Parathyroid adenoma (tissue), 2 donors: ENCODE data around the gene CSMD2.

Experiments used
- H2AFZ ChIP-seq: fragments of 300-600 bp; sonication (generic); one replicate; pipeline ENCODE4 v1.7.0; 2017; ENCODE audit warnings: antibody characterized with exemption, mild to moderate bottlenecking
- H3K27ac ChIP-seq: fragments of 300-600 bp; sonication (generic); one replicate; pipeline ENCODE4 v1.7.0; 2017
- H3K27me3 ChIP-seq: fragments of 300-600 bp; sonication (generic); one replicate; pipeline ENCODE4 v1.7.0; 2017; ENCODE audit warnings: low read length; ENCODE audit not compliant: control insufficient read depth, insufficient read depth
- H3K36me3 ChIP-seq: fragments of 300-600 bp; sonication (generic); one replicate; pipeline ENCODE4 v1.7.0; 2017; ENCODE audit warnings: low read length; ENCODE audit not compliant: control insufficient read depth, insufficient read depth
- H3K4me1 ChIP-seq: fragments of 300-600 bp; sonication (generic); one replicate; pipeline ENCODE4 v1.7.0; 2017; ENCODE audit warnings: control low read depth
- H3K4me2 ChIP-seq: fragments of 300-600 bp; sonication (generic); one replicate; pipeline ENCODE4 v1.7.0; 2017; ENCODE audit warnings: low read length
- H3K4me3 ChIP-seq: fragments of 300-600 bp; sonication (generic); one replicate; pipeline ENCODE4 v1.7.0; 2017; ENCODE audit warnings: low read depth, low read length
- H3K79me2 ChIP-seq: fragments of 300-600 bp; sonication (generic); one replicate; pipeline ENCODE4 v1.7.0; 2017; ENCODE audit warnings: control low read depth
- H3K9ac ChIP-seq: fragments of 300-600 bp; sonication (generic); one replicate; pipeline ENCODE4 v1.7.0; 2017; ENCODE audit warnings: mild to moderate bottlenecking
- H3K9me3 ChIP-seq: fragments of 300-600 bp; sonication (generic); one replicate; pipeline ENCODE4 v1.7.0; 2017; ENCODE audit warnings: low read length; ENCODE audit not compliant: control insufficient read depth
- TF ChIP-seq, protein P1 (sequence below): fragments of 300-600 bp; sonication (generic); IDR thresholded peaks from one replicate; pipeline ENCODE4 v1.7.0; 2017; ENCODE audit warnings: antibody characterized with exemption, mild to moderate bottlenecking
- donor health status: primary hyperparathyroidism.

CSMD2 gene

DNA sequence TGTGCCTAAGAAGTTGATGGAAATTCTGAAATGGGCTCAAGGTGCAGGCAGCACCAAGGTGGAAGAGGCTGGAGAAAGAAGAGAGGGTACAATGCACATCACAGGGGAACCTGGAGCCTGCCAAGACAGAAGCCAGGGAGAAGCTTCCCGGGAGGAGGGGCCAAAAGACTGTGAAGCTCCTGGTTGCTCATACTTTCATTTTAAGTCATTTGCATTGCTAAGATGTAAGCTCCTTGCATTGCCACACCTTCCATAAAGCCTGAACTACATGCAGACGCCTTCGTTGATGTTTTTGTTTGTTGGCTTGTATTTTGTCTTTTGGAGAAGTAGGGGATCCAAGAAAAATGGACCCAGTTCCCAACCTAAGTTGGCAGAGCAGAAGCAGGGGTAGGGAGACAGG is 232.2 kb downstream of the CSMD2 start:
- Histone ChIP-seq H3K4me3 (no peak overlapping the region), H3K27ac (no peak overlapping the region), H3K9me3 (no peaks in the 10 kb centered on the region), H3K9ac (no peak overlapping the region), H3K79me2 (no peaks in the 10 kb centered on the region), H3K36me3 (no peaks in the 10 kb centered on the region), H3K27me3 (no peaks in the 10 kb centered on the region), H2AFZ (no peak overlapping the region), H3K4me2 (no peak overlapping the region), H3K4me1 (no peaks in the 10 kb centered on the region)
- TF ChIP-seq, protein P1, sequence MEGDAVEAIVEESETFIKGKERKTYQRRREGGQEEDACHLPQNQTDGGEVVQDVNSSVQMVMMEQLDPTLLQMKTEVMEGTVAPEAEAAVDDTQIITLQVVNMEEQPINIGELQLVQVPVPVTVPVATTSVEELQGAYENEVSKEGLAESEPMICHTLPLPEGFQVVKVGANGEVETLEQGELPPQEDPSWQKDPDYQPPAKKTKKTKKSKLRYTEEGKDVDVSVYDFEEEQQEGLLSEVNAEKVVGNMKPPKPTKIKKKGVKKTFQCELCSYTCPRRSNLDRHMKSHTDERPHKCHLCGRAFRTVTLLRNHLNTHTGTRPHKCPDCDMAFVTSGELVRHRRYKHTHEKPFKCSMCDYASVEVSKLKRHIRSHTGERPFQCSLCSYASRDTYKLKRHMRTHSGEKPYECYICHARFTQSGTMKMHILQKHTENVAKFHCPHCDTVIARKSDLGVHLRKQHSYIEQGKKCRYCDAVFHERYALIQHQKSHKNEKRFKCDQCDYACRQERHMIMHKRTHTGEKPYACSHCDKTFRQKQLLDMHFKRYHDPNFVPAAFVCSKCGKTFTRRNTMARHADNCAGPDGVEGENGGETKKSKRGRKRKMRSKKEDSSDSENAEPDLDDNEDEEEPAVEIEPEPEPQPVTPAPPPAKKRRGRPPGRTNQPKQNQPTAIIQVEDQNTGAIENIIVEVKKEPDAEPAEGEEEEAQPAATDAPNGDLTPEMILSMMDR: no peak

DNA sequence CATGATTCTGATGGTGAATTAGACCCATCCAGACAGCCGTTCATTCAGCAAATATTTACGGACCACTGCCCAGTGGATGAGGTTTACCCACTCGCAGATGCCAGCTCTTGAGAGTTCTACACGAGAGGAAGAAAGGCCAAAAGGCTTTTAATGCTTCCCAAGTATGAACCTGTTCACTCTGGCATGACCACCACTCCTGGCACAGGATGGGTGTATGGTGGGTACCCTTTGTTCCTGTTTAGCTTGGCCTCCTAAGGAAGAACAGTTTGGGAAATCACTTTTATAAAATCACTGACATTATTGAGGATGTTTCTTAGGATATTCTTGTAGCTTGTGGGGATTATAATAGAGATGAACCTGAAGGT is 233.9 kb downstream of the CSMD2 start:
- Histone ChIP-seq H3K9ac (no peak overlapping the region), H3K27ac (no peak overlapping the region)
- TF ChIP-seq, protein P1: no peak

DNA sequence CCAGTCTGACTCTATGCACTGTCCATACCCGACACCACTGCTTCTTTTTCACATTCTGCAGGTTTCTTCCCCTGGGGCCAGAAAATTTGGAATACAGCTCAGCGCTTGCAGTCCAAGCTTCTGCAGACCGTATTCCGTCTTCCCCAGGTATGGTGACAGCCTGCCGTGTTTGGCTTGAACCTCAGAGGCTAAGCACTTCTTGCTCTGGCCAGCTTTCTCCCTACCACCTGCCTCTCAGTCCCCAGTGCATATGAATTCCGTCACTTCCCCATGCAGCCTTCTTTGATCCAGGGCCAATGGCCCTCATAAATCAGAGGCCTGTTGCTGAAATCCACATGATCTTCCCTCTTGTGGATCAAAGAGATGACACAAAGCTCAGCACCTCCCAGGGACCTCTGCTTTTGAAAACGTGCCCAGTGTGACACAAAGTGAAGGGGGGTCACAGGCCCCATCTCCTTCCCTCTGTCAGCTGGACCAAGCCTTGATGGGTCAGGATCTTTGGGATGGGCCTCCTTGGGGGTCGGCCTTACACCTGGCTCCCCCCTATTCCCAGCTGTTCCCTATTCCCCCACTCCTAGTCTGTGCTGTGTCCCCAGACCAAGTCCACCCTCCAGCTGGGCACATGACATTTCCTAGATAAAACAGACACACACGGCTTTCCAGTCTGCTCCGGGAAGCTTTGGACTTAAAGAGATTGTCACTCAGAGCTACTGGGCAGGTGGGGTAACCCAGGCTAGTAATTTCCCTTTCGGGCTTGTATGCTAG is 234.5 kb downstream of the CSMD2 start:
- H3K9ac ChIP-seq: no peak overlapping the region
- H3K79me2 ChIP-seq: no peaks in the 10 kb centered on the region
- H2AFZ ChIP-seq: no peak overlapping the region
- H3K27me3 ChIP-seq: no peaks in the 10 kb centered on the region
- H3K4me1 ChIP-seq: no peaks in the 10 kb centered on the region
- no peak overlapping the region for H3K4me3 ChIP-seq
- H3K4me2 ChIP-seq: no peak overlapping the region
- no peaks in the 10 kb centered on the region for H3K9me3 ChIP-seq
- H3K27ac ChIP-seq: no peak overlapping the region
- H3K36me3 ChIP-seq: no peaks in the 10 kb centered on the region
- TF ChIP-seq, protein P1: no peak

More for the DNA sequence above, 233.9 kb downstream of the CSMD2 start:
- Histone ChIP-seq H3K4me2 (no peak overlapping the region), H3K4me3 (no peak overlapping the region), H3K79me2 (no peaks in the 10 kb centered on the region), H3K4me1 (no peaks in the 10 kb centered on the region), H3K9me3 (no peaks in the 10 kb centered on the region), H3K36me3 (no peaks in the 10 kb centered on the region), H2AFZ (no peak overlapping the region), H3K27me3 (no peaks in the 10 kb centered on the region)

DNA sequence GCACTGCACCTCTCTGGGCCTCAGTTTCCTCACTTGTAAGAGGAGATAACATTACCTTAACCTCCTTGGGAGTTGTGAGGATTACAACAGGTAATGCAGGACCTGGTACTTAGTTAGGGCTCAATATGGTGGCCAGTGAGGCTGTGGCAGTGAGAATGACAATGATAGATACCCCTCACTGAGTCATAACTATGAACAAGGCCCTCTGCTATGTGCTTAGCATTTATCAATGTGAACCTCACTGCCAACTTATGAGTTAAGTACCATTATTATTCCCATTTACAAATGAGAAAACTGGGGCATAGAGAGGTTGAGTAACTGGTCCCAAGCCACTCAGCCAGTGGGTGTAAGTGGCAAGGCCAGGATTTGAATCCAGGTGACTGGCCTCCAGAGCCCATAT is 236.8 kb downstream of the CSMD2 start:
- no peaks in the 10 kb centered on the region for H3K79me2 ChIP-seq
- no peaks in the 10 kb centered on the region for H3K4me1 ChIP-seq
- no peak overlapping the region for H3K4me3 ChIP-seq
- TF ChIP-seq, protein P1: no peak
- no peaks in the 10 kb centered on the region for H3K36me3 ChIP-seq
- H2AFZ ChIP-seq: no peak overlapping the region
- H3K27ac ChIP-seq: no peak overlapping the region
- H3K9ac ChIP-seq: no peak overlapping the region
- no peak overlapping the region for H3K4me2 ChIP-seq
- no peaks in the 10 kb centered on the region for H3K9me3 ChIP-seq
- no peaks in the 10 kb centered on the region for H3K27me3 ChIP-seq

DNA sequence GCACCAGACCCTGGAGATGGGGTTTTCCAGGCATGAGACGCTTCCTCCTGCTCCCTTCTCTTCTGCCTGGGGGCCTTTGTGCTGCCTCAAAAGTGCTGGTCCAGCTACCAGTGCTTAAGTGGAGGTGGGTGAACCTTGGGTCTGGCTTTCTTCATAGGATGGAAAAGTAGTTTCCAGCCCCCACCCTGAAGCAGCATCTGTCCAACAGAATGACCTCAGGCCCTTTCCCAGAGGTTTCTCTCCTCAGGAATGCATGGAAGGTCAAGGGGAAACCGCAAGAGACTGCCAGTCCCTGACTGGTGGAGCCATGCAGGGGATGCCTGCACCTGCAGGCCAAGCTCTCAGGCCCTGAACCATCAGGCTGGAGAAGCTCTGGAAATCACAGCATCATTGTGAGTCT is 237.3 kb downstream of the CSMD2 start:
- no peak overlapping the region for H3K4me3 ChIP-seq
- TF ChIP-seq, protein P1: no peak
- H3K4me2 ChIP-seq: no peak overlapping the region
- H3K27me3 ChIP-seq: no peaks in the 10 kb centered on the region
- no peaks in the 10 kb centered on the region for H3K4me1 ChIP-seq
- H3K79me2 ChIP-seq: no peaks in the 10 kb centered on the region
- no peak overlapping the region for H3K27ac ChIP-seq
- H3K9me3 ChIP-seq: no peaks in the 10 kb centered on the region
- H2AFZ ChIP-seq: no peak overlapping the region
- H3K36me3 ChIP-seq: no peaks in the 10 kb centered on the region
- H3K9ac ChIP-seq: no peak overlapping the region
